ENCODE data around the gene CYB561A3. TPM values are rescaled to one million over a fixed set of nuclear protein-coding genes. Genes with fewer than 3 reads are reported as not detected.

CYB561A3 gene
- total RNA-seq, 1 donor from 2014 or later, result 41.4 TPM

DNA sequence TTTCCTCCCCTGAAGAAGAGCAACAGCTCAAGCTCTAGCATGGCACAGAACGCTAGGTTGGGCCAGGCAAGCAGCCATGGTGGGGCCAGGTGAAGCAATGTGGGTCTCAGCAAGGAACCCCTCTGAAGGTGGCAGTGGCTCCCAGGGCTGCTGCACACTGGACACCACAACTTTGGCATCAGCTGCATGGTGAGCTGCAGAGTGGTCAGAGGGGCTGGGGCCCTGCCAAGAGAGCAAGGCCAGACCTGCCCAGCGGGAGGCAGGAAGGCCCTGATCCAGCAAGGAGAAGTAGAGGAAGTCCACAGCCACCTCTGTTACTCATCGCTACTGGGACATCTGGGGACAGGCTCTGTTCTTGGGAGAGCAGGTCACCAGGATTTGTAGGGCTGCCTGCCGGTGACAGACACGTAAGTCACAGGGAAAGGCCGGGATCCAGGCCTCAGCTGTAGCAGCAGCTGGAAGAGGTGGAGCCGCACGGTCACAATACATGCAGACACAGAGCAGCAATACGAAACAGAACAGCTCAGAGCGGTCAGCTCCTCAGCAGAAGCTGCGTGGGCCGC is 12.4 kb downstream of the CYB561A3 start:
- no peaks in the 10 kb centered on the region for H3K27me3 Mint-ChIP-seq (ENCODE audit: low read depth)
- no peak for DNase-seq (ENCODE audit: low spot score)
- H3K27ac Mint-ChIP-seq (ENCODE audit: unreplicated experiment), result no peak overlapping the region
- TF ChIP-seq, protein P1, sequence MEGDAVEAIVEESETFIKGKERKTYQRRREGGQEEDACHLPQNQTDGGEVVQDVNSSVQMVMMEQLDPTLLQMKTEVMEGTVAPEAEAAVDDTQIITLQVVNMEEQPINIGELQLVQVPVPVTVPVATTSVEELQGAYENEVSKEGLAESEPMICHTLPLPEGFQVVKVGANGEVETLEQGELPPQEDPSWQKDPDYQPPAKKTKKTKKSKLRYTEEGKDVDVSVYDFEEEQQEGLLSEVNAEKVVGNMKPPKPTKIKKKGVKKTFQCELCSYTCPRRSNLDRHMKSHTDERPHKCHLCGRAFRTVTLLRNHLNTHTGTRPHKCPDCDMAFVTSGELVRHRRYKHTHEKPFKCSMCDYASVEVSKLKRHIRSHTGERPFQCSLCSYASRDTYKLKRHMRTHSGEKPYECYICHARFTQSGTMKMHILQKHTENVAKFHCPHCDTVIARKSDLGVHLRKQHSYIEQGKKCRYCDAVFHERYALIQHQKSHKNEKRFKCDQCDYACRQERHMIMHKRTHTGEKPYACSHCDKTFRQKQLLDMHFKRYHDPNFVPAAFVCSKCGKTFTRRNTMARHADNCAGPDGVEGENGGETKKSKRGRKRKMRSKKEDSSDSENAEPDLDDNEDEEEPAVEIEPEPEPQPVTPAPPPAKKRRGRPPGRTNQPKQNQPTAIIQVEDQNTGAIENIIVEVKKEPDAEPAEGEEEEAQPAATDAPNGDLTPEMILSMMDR (IDR thresholded peaks at IDR 0.05), result no peak
- no peaks in the 10 kb centered on the region for H3K9me3 Mint-ChIP-seq (ENCODE audit: low read depth)
- H3K4me3 Mint-ChIP-seq (ENCODE audit: unreplicated experiment), result no peak overlapping the region
- H3K36me3 Mint-ChIP-seq (ENCODE audit: low read depth), result peaks cover 22% of the 10 kb centered on the region
- no peaks in the 10 kb centered on the region for H3K4me1 Mint-ChIP-seq (ENCODE audit: low read depth)

- Mint-ChIP-seq H3K27me3 (ENCODE audit: low read depth) (no peaks in the 10 kb centered on the region), H3K9me3 (ENCODE audit: low read depth) (no peaks in the 10 kb centered on the region), H3K4me3 (ENCODE audit: unreplicated experiment) (no peak overlapping the region), H3K27ac (ENCODE audit: unreplicated experiment) (no peak overlapping the region), H3K4me1 (ENCODE audit: low read depth) (no peaks in the 10 kb centered on the region), H3K36me3 (ENCODE audit: low read depth) (peaks cover 16% of the 10 kb centered on the region)
- TF ChIP-seq, protein P1 (IDR thresholded peaks at IDR 0.05), result no peak
- DNase-seq (ENCODE audit: low spot score), result no peak
Observed at GRCh38 chr11:61347916-61348461, 13.7 kb downstream of the CYB561A3 start.

GRCh38 chr11:61345954-61346843 is 15.5 kb downstream of the CYB561A3 start:
- peaks cover 15% of the 10 kb centered on the region for H3K36me3 Mint-ChIP-seq (ENCODE audit: low read depth)
- no peak overlapping the region for H3K27ac Mint-ChIP-seq (ENCODE audit: unreplicated experiment)
- H3K4me1 Mint-ChIP-seq (ENCODE audit: low read depth), result no peaks in the 10 kb centered on the region
- TF ChIP-seq, protein P1 (IDR thresholded peaks at IDR 0.05), result no peak
- H3K4me3 Mint-ChIP-seq (ENCODE audit: unreplicated experiment), result no peak overlapping the region
- no peak for DNase-seq (ENCODE audit: low spot score)
- H3K27me3 Mint-ChIP-seq (ENCODE audit: low read depth), result no peaks in the 10 kb centered on the region
- H3K9me3 Mint-ChIP-seq (ENCODE audit: low read depth), result no peaks in the 10 kb centered on the region

- Mint-ChIP-seq H3K4me3 (ENCODE audit: unreplicated experiment) (no peak overlapping the region), H3K27me3 (ENCODE audit: low read depth) (no peaks in the 10 kb centered on the region), H3K36me3 (ENCODE audit: low read depth) (peaks cover 16% of the 10 kb centered on the region), H3K27ac (ENCODE audit: unreplicated experiment) (no peak overlapping the region), H3K9me3 (ENCODE audit: low read depth) (no peaks in the 10 kb centered on the region), H3K4me1 (ENCODE audit: low read depth) (no peaks in the 10 kb centered on the region)
- DNase-seq (ENCODE audit: low spot score), result no peak
- TF ChIP-seq, protein P1 (IDR thresholded peaks at IDR 0.05), result no peak
Observed at GRCh38 chr11:61345170-61345610, 16.5 kb downstream of the CYB561A3 start.

All from chondrocyte (in vitro differentiated cells).